Measurements from ENCODE around the gene NELFB.

DNA sequence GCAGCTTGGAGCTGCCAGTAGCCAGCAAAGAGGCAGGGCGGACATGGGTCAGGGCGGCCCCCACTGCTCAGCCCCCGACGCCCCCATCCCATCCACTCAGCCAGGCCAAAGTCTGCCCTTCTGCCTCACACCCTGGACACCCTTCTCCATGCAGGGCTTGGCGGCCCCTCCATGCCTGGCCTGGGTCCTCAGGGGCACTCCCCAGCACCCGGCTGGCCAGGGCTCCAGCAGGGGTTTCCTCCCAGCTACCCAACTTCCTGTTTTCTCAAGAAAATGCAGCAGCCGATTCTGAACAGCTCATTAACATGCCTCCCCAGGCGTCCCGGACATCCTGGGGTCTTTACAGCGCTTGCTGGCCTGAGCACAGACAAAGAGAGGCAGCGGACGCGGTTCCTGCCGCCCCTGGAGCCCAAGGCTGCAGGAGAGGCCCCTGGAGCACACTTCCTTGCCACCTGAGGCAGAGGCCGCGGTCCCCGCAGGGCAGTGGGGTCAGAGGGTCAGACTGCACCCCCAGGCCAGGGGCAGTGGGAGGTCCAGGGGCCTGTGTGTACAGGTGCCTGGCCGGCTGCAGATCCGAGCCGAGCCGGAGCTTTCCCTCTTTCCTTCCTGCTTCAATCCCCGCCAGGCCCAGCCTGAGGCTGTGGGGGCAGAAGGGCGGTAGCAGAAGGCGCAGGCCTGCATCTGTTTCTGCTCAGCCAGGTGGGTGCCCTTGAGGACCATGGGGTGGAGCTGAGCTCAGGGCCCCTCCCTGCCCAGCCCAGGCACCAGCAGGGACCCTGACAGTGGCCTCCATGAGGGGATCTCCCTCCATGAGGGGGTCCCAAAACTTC, 65.6 kb downstream of the NELFB start:
- TF ChIP-seq, protein P1, sequence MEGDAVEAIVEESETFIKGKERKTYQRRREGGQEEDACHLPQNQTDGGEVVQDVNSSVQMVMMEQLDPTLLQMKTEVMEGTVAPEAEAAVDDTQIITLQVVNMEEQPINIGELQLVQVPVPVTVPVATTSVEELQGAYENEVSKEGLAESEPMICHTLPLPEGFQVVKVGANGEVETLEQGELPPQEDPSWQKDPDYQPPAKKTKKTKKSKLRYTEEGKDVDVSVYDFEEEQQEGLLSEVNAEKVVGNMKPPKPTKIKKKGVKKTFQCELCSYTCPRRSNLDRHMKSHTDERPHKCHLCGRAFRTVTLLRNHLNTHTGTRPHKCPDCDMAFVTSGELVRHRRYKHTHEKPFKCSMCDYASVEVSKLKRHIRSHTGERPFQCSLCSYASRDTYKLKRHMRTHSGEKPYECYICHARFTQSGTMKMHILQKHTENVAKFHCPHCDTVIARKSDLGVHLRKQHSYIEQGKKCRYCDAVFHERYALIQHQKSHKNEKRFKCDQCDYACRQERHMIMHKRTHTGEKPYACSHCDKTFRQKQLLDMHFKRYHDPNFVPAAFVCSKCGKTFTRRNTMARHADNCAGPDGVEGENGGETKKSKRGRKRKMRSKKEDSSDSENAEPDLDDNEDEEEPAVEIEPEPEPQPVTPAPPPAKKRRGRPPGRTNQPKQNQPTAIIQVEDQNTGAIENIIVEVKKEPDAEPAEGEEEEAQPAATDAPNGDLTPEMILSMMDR (conservative IDR thresholded peaks at IDR 0.05; ENCODE audit: low read length) = no peak
- TF ChIP-seq EZH2phosphoT487 (IDR thresholded peaks at IDR 0.05; ENCODE audit: borderline replicate concordance, low read depth, low read length) = no peak
